Endodermal cell (in vitro differentiated cells): Measurements from ENCODE around the gene ZBED2. TPM values are rescaled to one million over a fixed set of nuclear protein-coding genes. Genes with fewer than 3 reads are reported as not detected.

Experiments
- DNase-seq: peaks from one replicate; pipeline ENCODE4 v3.0.0-alpha.2; 2017
- H3K27ac ChIP-seq: 2 replicates; pipeline ENCODE4 v1.5.1; 2013; ENCODE audit warnings: mild to moderate bottlenecking, low read depth, low read length, moderate library complexity
- H3K27me3 ChIP-seq: 2 replicates; pipeline ENCODE4 v1.6.1; 2013; ENCODE audit warnings: mild to moderate bottlenecking, low read length, moderate library complexity; ENCODE audit not compliant: insufficient read depth, control insufficient read depth, poor library complexity, severe bottlenecking
- H3K36me3 ChIP-seq: 2 replicates; pipeline ENCODE4 v1.7.0; 2013; ENCODE audit warnings: mild to moderate bottlenecking, low read length, moderate library complexity; ENCODE audit not compliant: control insufficient read depth, insufficient read depth
- H3K4me1 ChIP-seq: one replicate; pipeline ENCODE4 v1.7.0; 2013; ENCODE audit warnings: low read length; ENCODE audit not compliant: control insufficient read depth, insufficient read depth
- H3K4me3 ChIP-seq: 2 replicates; pipeline ENCODE4 v1.5.1; 2013; ENCODE audit warnings: mild to moderate bottlenecking, low read length, moderate library complexity
- H3K9ac ChIP-seq: 2 replicates; pipeline ENCODE4 v1.6.1; 2013; ENCODE audit warnings: mild to moderate bottlenecking, low read length, moderate library complexity; ENCODE audit not compliant: poor library complexity, severe bottlenecking; ENCODE audit errors: extremely low read depth
- H3K9me3 ChIP-seq: 2 replicates; pipeline ENCODE4 v1.6.1; 2013; ENCODE audit warnings: mild to moderate bottlenecking, low read length, moderate library complexity; ENCODE audit not compliant: control insufficient read depth
- H3K27ac Mint-ChIP-seq: 2 replicates; pipeline ENCODE4 v1.8.0; 2020; ENCODE audit warnings: mixed read lengths
- H3K27me3 Mint-ChIP-seq: 2 replicates; pipeline ENCODE4 v1.8.0; 2021; ENCODE audit warnings: mild to moderate bottlenecking, mixed read lengths; ENCODE audit not compliant: insufficient read depth
- H3K36me3 Mint-ChIP-seq: 2 replicates; pipeline ENCODE4 v1.8.0; 2020; ENCODE audit warnings: low read depth, mixed read lengths
- H3K4me1 Mint-ChIP-seq: 2 replicates; pipeline ENCODE4 v1.8.0; 2020; ENCODE audit warnings: mixed read lengths
- H3K4me3 Mint-ChIP-seq: 2 replicates; pipeline ENCODE4 v1.8.0; 2020; ENCODE audit warnings: mild to moderate bottlenecking, moderate library complexity, mixed read lengths
- H3K9me3 Mint-ChIP-seq: 2 replicates; pipeline ENCODE4 v1.8.0; 2020; ENCODE audit warnings: mild to moderate bottlenecking, mixed read lengths
- WGBS, 2 experiments: methylation state at CpG; one replicate each; pipeline versions ENCODE4 v1.1.5 to v1.1.7; 2013; ENCODE audit warnings: missing lambda C conversion rate in 2 of 2, mixed read lengths in 1 of 2; ENCODE audit not compliant: insufficient coverage in 1 of 2, insufficient read length in 1 of 2; 5-methylcytosine and 5-hydroxymethylcytosine counted together
- total RNA-seq, 2 donors: library from RNA; stranded (reverse); fragmentation: NEBNext Ultra II Directional in 1 of 2; extraction: Animal tissue kit (Norgen Biotek cat#: 25700) in 1 of 2; gene quantifications; 2 replicates in 1 of 2; 3 replicates in 1 of 2; pipeline ENCODE4 v1.2.1, GENCODE V29; 2021
- TF ChIP-seq, protein P1 (sequence below): fragments of 200-600 bp; sonication (generic); conservative IDR thresholded peaks from 2 replicates; pipeline ENCODE4 v1.5.0; 2021; ENCODE audit warnings: antibody characterized with exemption, mild to moderate bottlenecking

Gene ZBED2
- total RNA-seq, 2 donors from 2014 or later: not detected

DNA sequence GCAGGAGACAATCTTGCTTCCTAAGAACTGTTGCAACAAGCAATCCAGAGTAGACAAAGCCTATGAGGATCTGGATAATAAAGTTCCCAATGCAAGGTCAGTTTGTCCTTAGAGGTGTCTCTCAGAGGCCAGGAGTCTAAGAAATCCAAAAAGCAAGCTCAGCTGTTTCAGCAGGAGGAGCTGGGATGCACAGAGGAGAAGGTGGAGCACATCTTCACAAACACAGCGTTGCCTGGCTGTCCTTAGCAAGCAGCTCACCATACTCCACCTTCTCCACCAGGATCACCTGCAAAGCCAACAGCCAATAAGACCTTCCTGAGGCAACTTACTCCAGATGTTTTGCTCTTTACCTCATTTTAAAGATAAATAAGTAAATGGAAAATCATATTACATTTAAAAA lies 365 bp downstream of the ZBED2 start:
- Mint-ChIP-seq H3K27ac (no peak overlapping the region), H3K27me3 (no peaks in the 10 kb centered on the region), H3K4me1 (no peaks in the 10 kb centered on the region), H3K9me3 (no peaks in the 10 kb centered on the region), H3K36me3 (no peaks in the 10 kb centered on the region), H3K4me3 (no peak overlapping the region)
- H3K4me3 ChIP-seq: no peak overlapping the region
- WGBS, 2 experiments: 0% methylated on average over 1 of the region's 1 CpG; no CpG with 5 or more reads in 1 of the 2 experiments
- H3K27ac ChIP-seq: no peak overlapping the region
- H3K36me3 ChIP-seq: no peaks in the 10 kb centered on the region
- H3K9ac ChIP-seq: no peak overlapping the region
- DNase-seq: no peak
- H3K27me3 ChIP-seq: no peaks in the 10 kb centered on the region
- no peaks in the 10 kb centered on the region for H3K4me1 ChIP-seq
- TF ChIP-seq, protein P1, sequence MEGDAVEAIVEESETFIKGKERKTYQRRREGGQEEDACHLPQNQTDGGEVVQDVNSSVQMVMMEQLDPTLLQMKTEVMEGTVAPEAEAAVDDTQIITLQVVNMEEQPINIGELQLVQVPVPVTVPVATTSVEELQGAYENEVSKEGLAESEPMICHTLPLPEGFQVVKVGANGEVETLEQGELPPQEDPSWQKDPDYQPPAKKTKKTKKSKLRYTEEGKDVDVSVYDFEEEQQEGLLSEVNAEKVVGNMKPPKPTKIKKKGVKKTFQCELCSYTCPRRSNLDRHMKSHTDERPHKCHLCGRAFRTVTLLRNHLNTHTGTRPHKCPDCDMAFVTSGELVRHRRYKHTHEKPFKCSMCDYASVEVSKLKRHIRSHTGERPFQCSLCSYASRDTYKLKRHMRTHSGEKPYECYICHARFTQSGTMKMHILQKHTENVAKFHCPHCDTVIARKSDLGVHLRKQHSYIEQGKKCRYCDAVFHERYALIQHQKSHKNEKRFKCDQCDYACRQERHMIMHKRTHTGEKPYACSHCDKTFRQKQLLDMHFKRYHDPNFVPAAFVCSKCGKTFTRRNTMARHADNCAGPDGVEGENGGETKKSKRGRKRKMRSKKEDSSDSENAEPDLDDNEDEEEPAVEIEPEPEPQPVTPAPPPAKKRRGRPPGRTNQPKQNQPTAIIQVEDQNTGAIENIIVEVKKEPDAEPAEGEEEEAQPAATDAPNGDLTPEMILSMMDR: no peak
- H3K9me3 ChIP-seq: no peaks in the 10 kb centered on the region

DNA sequence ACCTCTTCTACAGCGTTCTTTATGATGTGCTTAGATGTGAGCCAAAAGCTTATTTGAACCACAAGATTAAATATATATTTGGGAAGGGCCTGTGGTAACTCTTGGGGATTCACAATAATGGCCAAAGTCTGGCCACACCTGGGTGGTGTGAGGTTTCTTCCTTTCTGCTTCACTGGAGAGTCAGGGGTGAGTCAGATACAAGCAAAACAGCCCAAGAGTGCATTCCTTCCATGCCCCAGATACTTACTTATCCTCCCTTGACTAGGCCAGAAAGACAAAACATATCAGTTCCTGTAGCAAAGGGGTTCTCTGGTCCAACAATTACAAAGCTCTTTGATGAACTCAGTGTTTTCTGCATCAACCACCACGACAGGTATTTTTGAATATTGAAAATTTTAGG lies 941 bp downstream of the ZBED2 start:
- Mint-ChIP-seq H3K27me3 (no peaks in the 10 kb centered on the region), H3K4me3 (no peak overlapping the region), H3K4me1 (no peaks in the 10 kb centered on the region), H3K27ac (no peak overlapping the region), H3K36me3 (no peaks in the 10 kb centered on the region), H3K9me3 (no peaks in the 10 kb centered on the region)
- no peak overlapping the region for H3K27ac ChIP-seq
- TF ChIP-seq, protein P1: no peak
- H3K36me3 ChIP-seq: no peaks in the 10 kb centered on the region
- no peak for DNase-seq
- 71 to 93% methylated on average over 1 to 2 of the region's 2 CpGs for WGBS, 2 experiments
- H3K4me1 ChIP-seq: no peaks in the 10 kb centered on the region
- H3K4me3 ChIP-seq: no peak overlapping the region
- H3K9me3 ChIP-seq: no peaks in the 10 kb centered on the region
- H3K9ac ChIP-seq: no peak overlapping the region
- no peaks in the 10 kb centered on the region for H3K27me3 ChIP-seq

DNA sequence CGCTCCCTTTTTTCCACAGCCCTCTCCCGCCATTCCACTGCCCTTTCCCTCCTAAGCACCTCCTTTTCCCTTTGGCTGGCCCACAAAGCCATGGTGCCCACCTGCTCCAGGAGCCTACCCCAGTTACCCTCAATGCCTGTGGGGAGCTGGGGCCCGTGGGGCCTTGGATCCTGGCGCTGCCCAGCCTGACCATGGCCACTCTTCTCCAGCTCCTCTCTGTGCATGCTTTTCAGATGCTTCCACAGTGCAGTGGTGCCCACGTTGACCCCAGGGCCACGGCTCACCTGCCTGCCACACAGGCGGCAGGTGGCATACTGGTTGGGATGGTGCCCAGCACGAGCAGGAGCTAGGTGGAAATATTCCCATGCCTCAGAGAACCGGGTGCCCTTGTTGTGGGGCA lies 1.5 kb downstream of the ZBED2 start:
- no peaks in the 10 kb centered on the region for H3K4me1 ChIP-seq
- Mint-ChIP-seq H3K27me3 (no peaks in the 10 kb centered on the region), H3K4me1 (no peaks in the 10 kb centered on the region), H3K4me3 (no peak overlapping the region), H3K9me3 (no peaks in the 10 kb centered on the region), H3K36me3 (no peaks in the 10 kb centered on the region), H3K27ac (no peak overlapping the region)
- H3K27me3 ChIP-seq: no peaks in the 10 kb centered on the region
- WGBS, 2 experiments: 92 to 98% methylated on average over 7 to 9 of the region's 9 CpGs
- no peaks in the 10 kb centered on the region for H3K36me3 ChIP-seq
- TF ChIP-seq, protein P1: no peak
- no peaks in the 10 kb centered on the region for H3K9me3 ChIP-seq
- H3K27ac ChIP-seq: no peak overlapping the region
- no peak overlapping the region for H3K9ac ChIP-seq
- H3K4me3 ChIP-seq: no peak overlapping the region
- no peak for DNase-seq
